Measurements from ENCODE around the gene ARHGAP45. TPM values are rescaled to one million over a fixed set of nuclear protein-coding genes. Genes with fewer than 3 reads are reported as not detected.
"Not testable (repeated sequence)": the region's sequence is repeated elsewhere in the genome, so short reads cannot be mapped to it uniquely, and the experiment has no call there.

The ARHGAP45 gene, protein sequence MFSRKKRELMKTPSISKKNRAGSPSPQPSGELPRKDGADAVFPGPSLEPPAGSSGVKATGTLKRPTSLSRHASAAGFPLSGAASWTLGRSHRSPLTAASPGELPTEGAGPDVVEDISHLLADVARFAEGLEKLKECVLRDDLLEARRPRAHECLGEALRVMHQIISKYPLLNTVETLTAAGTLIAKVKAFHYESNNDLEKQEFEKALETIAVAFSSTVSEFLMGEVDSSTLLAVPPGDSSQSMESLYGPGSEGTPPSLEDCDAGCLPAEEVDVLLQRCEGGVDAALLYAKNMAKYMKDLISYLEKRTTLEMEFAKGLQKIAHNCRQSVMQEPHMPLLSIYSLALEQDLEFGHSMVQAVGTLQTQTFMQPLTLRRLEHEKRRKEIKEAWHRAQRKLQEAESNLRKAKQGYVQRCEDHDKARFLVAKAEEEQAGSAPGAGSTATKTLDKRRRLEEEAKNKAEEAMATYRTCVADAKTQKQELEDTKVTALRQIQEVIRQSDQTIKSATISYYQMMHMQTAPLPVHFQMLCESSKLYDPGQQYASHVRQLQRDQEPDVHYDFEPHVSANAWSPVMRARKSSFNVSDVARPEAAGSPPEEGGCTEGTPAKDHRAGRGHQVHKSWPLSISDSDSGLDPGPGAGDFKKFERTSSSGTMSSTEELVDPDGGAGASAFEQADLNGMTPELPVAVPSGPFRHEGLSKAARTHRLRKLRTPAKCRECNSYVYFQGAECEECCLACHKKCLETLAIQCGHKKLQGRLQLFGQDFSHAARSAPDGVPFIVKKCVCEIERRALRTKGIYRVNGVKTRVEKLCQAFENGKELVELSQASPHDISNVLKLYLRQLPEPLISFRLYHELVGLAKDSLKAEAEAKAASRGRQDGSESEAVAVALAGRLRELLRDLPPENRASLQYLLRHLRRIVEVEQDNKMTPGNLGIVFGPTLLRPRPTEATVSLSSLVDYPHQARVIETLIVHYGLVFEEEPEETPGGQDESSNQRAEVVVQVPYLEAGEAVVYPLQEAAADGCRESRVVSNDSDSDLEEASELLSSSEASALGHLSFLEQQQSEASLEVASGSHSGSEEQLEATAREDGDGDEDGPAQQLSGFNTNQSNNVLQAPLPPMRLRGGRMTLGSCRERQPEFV
- total RNA-seq: 100 to 1,000 TPM; 320 to 338 TPM

- H3K36me3 Mint-ChIP-seq: peaks cover 10% of the 10 kb centered on the region
- DNase-seq (ENCODE audit: low spot score) (peak; percentile 89), ATAC-seq (peak; percentile 77 to 82)
- no peaks in the 10 kb centered on the region for H3K9me3 Mint-ChIP-seq
- peaks cover 25 to 38% of the 10 kb centered on the region in 2 donors for H3K4me1 Mint-ChIP-seq (ENCODE audit: low read depth in 2 of 2)
- no peaks in the 10 kb centered on the region for H3K27me3 Mint-ChIP-seq
- H3K4me3 Mint-ChIP-seq: peak within 1 kb of the TSS; percentile 92
- H3K27ac Mint-ChIP-seq: peak within 1 kb of the TSS; percentile 88 to 92
These were observed at the start of gene ARHGAP45 for GRCh38 chr19:1066748-1067340. ARHGAP45 (plus strand) TSS chr19:1067167; CDS start chr19:1067406, 239 bp downstream.

GRCh38 chr19:1017906-1018305 is 49.1 kb upstream of the ARHGAP45 start:
- no peak for DNase-seq (ENCODE audit: low spot score)
- Mint-ChIP-seq H3K27ac (peak overlapping the region; percentile 39 to 64), H3K27me3 (no peaks in the 10 kb centered on the region), H3K4me3 (peak overlapping the region; percentile 99), H3K4me1 (ENCODE audit: low read depth in 2 of 2) (peaks cover 26 to 28% of the 10 kb centered on the region in 2 donors), H3K36me3 (no peaks in the 10 kb centered on the region), H3K9me3 (no peaks in the 10 kb centered on the region)
- no peak for ATAC-seq

- peak overlapping the region; percentile 39 to 64 for H3K27ac Mint-ChIP-seq
- peak overlapping the region; percentile 99 for H3K4me3 Mint-ChIP-seq
- DNase-seq (ENCODE audit: low spot score) (no peak), ATAC-seq (no peak)
- H3K9me3 Mint-ChIP-seq: no peaks in the 10 kb centered on the region
- H3K4me1 Mint-ChIP-seq (ENCODE audit: low read depth in 2 of 2): peaks cover 26 to 28% of the 10 kb centered on the region in 2 donors
- H3K36me3 Mint-ChIP-seq: no peaks in the 10 kb centered on the region
- no peaks in the 10 kb centered on the region for H3K27me3 Mint-ChIP-seq
These were observed 48.6 kb upstream of the ARHGAP45 start for GRCh38 chr19:1018393-1018792.

DNA sequence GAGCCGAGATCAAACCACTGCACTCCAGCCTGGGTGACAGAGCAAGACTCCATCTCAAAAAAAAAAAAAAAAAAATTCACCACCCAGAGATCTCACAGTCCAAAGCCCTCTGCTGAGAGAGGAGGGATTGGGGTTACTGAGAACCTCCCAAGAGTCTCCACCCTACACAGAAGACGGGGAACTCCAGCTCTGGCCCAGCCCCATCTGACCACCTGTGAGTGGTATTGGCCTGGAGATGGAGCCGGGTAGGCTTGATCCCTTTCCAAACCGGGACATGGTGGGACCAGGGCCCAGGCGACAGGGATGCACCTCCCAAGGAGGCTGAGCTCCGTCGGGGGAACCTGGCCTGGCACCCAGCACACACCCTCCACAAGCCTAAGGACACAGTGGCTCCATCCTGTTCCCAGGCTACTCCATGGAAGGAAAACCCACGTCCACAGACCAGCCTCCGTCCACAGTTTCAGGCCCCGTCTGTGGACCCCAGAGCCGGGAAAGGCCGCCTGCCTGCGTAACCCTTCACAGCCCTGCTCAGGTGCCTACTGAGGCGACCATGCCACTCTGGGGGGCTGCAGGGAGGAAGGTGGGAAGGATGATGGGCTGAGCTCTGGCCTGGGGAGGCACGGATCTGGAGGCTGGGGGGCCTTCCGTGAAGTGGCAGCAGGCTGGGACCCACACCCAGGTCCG is 47.9 kb upstream of the ARHGAP45 start:
- no peaks in the 10 kb centered on the region for H3K36me3 Mint-ChIP-seq

DNA sequence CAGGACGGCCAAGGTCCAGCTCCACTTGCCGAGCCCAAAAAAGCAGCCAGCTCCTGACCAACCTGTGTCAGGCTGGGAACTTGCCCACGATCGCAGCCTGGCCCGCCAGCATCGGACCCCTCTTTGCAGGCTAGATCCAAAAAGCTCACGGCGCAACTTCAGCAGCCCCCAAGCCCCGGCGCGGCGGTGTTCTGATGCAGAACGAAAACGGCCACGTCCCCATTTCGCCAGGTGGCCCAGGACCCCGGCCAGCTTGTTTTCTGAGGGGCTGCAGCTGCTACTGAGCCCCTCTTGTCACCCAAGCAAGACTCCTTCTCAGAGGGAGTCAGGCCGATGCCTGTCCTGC is 47.4 kb upstream of the ARHGAP45 start:
- H3K9me3 Mint-ChIP-seq: no peaks in the 10 kb centered on the region
- no peaks in the 10 kb centered on the region for H3K36me3 Mint-ChIP-seq
- DNase-seq (ENCODE audit: low spot score) (no peak), ATAC-seq (no peak)
- no peaks in the 10 kb centered on the region for H3K27me3 Mint-ChIP-seq
- H3K4me1 Mint-ChIP-seq (ENCODE audit: low read depth in 2 of 2): peaks cover 23 to 28% of the 10 kb centered on the region in 2 donors
- H3K4me3 Mint-ChIP-seq: peak overlapping the region; percentile 99
- peak overlapping the region; percentile 93 to 99 for H3K27ac Mint-ChIP-seq

More for the DNA sequence above, 47.9 kb upstream of the ARHGAP45 start:
- H3K27me3 Mint-ChIP-seq: no peaks in the 10 kb centered on the region
- no peak overlapping the region for H3K27ac Mint-ChIP-seq
- ATAC-seq (no peak), DNase-seq (ENCODE audit: low spot score) (no peak)
- peaks cover 26 to 28% of the 10 kb centered on the region in 2 donors for H3K4me1 Mint-ChIP-seq (ENCODE audit: low read depth in 2 of 2)
- H3K4me3 Mint-ChIP-seq: peak overlapping the region; percentile 99
- H3K9me3 Mint-ChIP-seq: no peaks in the 10 kb centered on the region

GRCh38 chr19:1019980-1020867 is 46.7 kb upstream of the ARHGAP45 start:
- no peaks in the 10 kb centered on the region for H3K9me3 Mint-ChIP-seq
- H3K4me3 Mint-ChIP-seq: peak overlapping the region; percentile 99
- no peak for ATAC-seq
- peak overlapping the region; percentile 93 to 99 for H3K27ac Mint-ChIP-seq
- no peak for DNase-seq (ENCODE audit: low spot score)
- H3K36me3 Mint-ChIP-seq: no peaks in the 10 kb centered on the region
- no peaks in the 10 kb centered on the region for H3K27me3 Mint-ChIP-seq
- peaks cover 23 to 28% of the 10 kb centered on the region in 2 donors for H3K4me1 Mint-ChIP-seq (ENCODE audit: low read depth in 2 of 2)

- H3K36me3 Mint-ChIP-seq: no peaks in the 10 kb centered on the region
- H3K27ac Mint-ChIP-seq: peak within 1 kb of the TSS; percentile 93 to 99
- peak within 1 kb of the TSS; percentile 99 for H3K4me3 Mint-ChIP-seq
- no peaks in the 10 kb centered on the region for H3K9me3 Mint-ChIP-seq
- peak; percentile 96 for ATAC-seq
- H3K27me3 Mint-ChIP-seq: no peaks in the 10 kb centered on the region
- peaks cover 24 to 28% of the 10 kb centered on the region in 2 donors for H3K4me1 Mint-ChIP-seq (ENCODE audit: low read depth in 2 of 2)
- DNase-seq (ENCODE audit: low spot score): peak; percentile 99
These were observed 46.0 kb upstream of the ARHGAP45 start, which contains the start of gene TMEM259 for GRCh38 chr19:1020868-1021425. TMEM259 (minus strand) TSS chr19:1021123; CDS start chr19:1020996, 127 bp downstream.

DNA sequence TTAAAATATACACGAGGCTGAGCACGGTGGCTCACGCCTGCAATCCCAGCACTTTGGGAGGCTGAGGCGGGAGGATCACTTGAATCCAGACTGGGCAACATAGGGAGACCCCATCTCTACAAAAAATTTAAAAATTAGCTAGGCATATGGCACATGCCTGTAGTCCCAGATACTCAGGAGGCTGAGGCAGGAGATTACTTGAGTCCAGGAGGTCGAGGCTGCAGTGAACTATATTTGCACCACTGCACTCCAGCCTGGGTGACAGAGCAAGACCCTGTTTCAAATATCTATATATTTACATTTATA is 43.1 kb upstream of the ARHGAP45 start:
- not testable (repeated sequence) for H3K27ac Mint-ChIP-seq; DNase-seq (ENCODE audit: low spot score)

GRCh38 chr19:1025080-1025479 is 41.9 kb upstream of the ARHGAP45 start:
- H3K4me3 Mint-ChIP-seq: peak overlapping the region; percentile 34
- H3K4me1 Mint-ChIP-seq (ENCODE audit: low read depth in 2 of 2): peaks cover 22 to 23% of the 10 kb centered on the region in 2 donors
- not testable (repeated sequence) for H3K27ac Mint-ChIP-seq; H3K27me3 Mint-ChIP-seq; DNase-seq (ENCODE audit: low spot score); H3K36me3 Mint-ChIP-seq; ATAC-seq; H3K9me3 Mint-ChIP-seq

More for the DNA sequence above, 43.1 kb upstream of the ARHGAP45 start:
- not testable (repeated sequence) for H3K27me3 Mint-ChIP-seq, H3K9me3 Mint-ChIP-seq, H3K36me3 Mint-ChIP-seq, H3K4me3 Mint-ChIP-seq, ATAC-seq
- peaks cover 17 to 20% of the 10 kb centered on the region in 2 donors for H3K4me1 Mint-ChIP-seq (ENCODE audit: low read depth in 2 of 2)

DNA sequence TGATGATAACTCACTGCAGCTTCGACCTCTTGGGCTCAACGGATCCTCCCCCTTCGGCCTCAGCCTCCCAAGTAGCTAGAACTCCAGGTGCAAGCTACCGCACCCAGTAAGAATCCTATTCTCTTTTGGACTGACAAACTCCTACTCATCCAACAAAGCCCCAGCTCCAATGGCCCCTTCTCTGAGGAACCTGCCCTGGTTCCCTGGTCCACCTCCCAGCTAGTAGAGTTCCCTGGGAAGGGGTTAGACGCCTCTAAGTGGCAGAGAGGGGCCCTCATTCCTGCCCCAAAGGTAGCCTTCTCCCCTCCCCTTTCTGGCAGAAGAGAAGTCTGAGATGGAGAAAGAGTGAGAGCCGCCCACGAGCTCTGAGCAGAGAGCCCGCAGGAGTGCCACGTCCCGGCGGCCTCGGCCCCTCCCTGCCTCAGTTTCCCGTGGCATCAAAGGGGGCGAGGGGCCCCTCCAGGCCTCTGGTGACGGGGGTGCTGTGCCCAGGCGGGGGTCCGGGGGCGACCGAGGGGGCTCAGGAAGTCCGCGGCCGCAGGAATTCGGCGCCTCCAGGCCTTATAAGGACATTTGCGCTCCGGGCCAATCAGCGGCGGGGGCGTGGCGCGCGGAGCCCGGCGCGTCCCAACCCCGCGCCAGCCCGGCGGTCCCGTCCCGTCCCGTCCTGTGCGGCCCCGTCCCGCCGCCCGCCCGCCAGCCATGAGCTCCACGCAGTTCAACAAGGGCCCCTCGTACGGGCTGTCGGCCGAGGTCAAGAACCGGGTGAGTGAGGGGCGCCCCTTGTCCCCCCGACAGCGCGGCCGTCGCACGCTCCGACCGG is 40.8 kb upstream of the ARHGAP45 start, which contains the start of gene CNN2:
TSS of gene CNN2 (plus strand) at position 649 of the 823 bp plus-strand sequence. CDS start at position 703, 54 bp downstream.
- Mint-ChIP-seq H3K27ac (peak within 1 kb of the TSS; percentile 62 to 77), H3K27me3 (no peaks in the 10 kb centered on the region), H3K9me3 (no peaks in the 10 kb centered on the region), H3K36me3 (no peaks in the 10 kb centered on the region), H3K4me1 (ENCODE audit: low read depth in 2 of 2) (peaks cover 25 to 27% of the 10 kb centered on the region in 2 donors), H3K4me3 (peak within 1 kb of the TSS; percentile 88)
- ATAC-seq (peak; percentile 80 to 83), DNase-seq (ENCODE audit: low spot score) (peak; percentile 80)
